Forelimb muscle (tissue), 1 donor: ENCODE measurements around the gene TMEFF2. TPM values are rescaled to one million over a fixed set of nuclear protein-coding genes. Genes with fewer than 3 reads are reported as not detected.
A peak's percentile ranks its signal among the peaks of the same experiment; 100 is the strongest.

ENCODE experiments used
- DNase-seq: peaks from one replicate; pipeline ENCODE4 v3.0.0-alpha.2; 2013; ENCODE audit warnings: low read depth
- polyA plus RNA-seq: library from polyadenylated mRNA; unstranded; fragments of 120-200 nt; gene quantifications from one replicate; pipeline ENCODE4 v1.2.1, GENCODE V29; 2013; ENCODE audit not compliant: insufficient read length

TMEFF2 gene
- polyA plus RNA-seq, 1 donor: 22.9 TPM

- DNase-seq: no peak
Observed at GRCh38 chr2:192013211-192013610, 181.5 kb downstream of the TMEFF2 start.

GRCh38 chr2:192011196-192011595, 183.5 kb downstream of the TMEFF2 start:
- no peak for DNase-seq

GRCh38 chr2:192010073-192010472, 184.7 kb downstream of the TMEFF2 start:
- DNase-seq: no peak

GRCh38 chr2:192007581-192008228, 187.0 kb downstream of the TMEFF2 start:
- DNase-seq: no peak

GRCh38 chr2:192005211-192005610, 189.5 kb downstream of the TMEFF2 start:
- DNase-seq: no peak

- no peak for DNase-seq
Observed at GRCh38 chr2:192004188-192004963, 190.4 kb downstream of the TMEFF2 start.

GRCh38 chr2:192002418-192002817, 192.3 kb downstream of the TMEFF2 start:
- DNase-seq: no peak

- DNase-seq: no peak
Observed at GRCh38 chr2:192000196-192000980, 194.3 kb downstream of the TMEFF2 start.

- DNase-seq: peak; percentile 14
Observed at GRCh38 chr2:191999101-191999841, 195.5 kb downstream of the TMEFF2 start.

GRCh38 chr2:191995285-191995684, 199.4 kb downstream of the TMEFF2 start:
- DNase-seq: no peak

GRCh38 chr2:191994749-191995148, 200.0 kb downstream of the TMEFF2 start:
- no peak for DNase-seq

GRCh38 chr2:191991442-191991841, 203.3 kb downstream of the TMEFF2 start:
- no peak for DNase-seq

- DNase-seq: no peak
Observed at GRCh38 chr2:191985740-191986139, 209.0 kb downstream of the TMEFF2 start.

GRCh38 chr2:191983591-191983990, 211.1 kb downstream of the TMEFF2 start:
- DNase-seq: no peak

GRCh38 chr2:191983186-191983585, 211.5 kb downstream of the TMEFF2 start:
- no peak for DNase-seq

GRCh38 chr2:191981706-191982105, 213.0 kb downstream of the TMEFF2 start:
- DNase-seq: no peak

- DNase-seq: no peak
Observed at GRCh38 chr2:191980483-191980882, 214.2 kb downstream of the TMEFF2 start.

GRCh38 chr2:191979221-191979730, 215.5 kb downstream of the TMEFF2 start:
- no peak for DNase-seq

GRCh38 chr2:191977754-191978153, 217.0 kb downstream of the TMEFF2 start:
- DNase-seq: peak; percentile 19

- DNase-seq: no peak
Observed at GRCh38 chr2:191976436-191976835, 218.3 kb downstream of the TMEFF2 start.

GRCh38 chr2:191974676-191975075, 220.1 kb downstream of the TMEFF2 start:
- no peak for DNase-seq

GRCh38 chr2:191970867-191971266, 223.9 kb downstream of the TMEFF2 start:
- no peak for DNase-seq
